Trophoblast cell (in vitro differentiated cells and primary cell): ENCODE results near the gene PECR.

Experiments used
- DNase-seq, 2 donors: peaks; one replicate each; pipeline ENCODE4 v3.0.0-alpha.2; 2016
- H2AFZ ChIP-seq: 2 replicates; pipeline ENCODE4 v1.6.1; 2013; ENCODE audit warnings: low read length, moderate library complexity, mild to moderate bottlenecking; ENCODE audit not compliant: insufficient read depth, poor library complexity
- H2AK5ac ChIP-seq: 2 replicates; pipeline ENCODE4 v1.6.1; 2013; ENCODE audit warnings: mild to moderate bottlenecking, low read length
- H2BK120ac ChIP-seq: 2 replicates; pipeline ENCODE4 v1.6.1; 2013; ENCODE audit warnings: low read length, mild to moderate bottlenecking, moderate library complexity; ENCODE audit not compliant: insufficient read depth, poor library complexity
- H2BK12ac ChIP-seq: 2 replicates; pipeline ENCODE4 v1.6.1; 2013; ENCODE audit warnings: mild to moderate bottlenecking, low read length, moderate library complexity
- H2BK5ac ChIP-seq: 2 replicates; pipeline ENCODE4 v1.6.1; 2013; ENCODE audit warnings: low read length, low read depth, moderate library complexity, mild to moderate bottlenecking; ENCODE audit not compliant: poor library complexity
- H3K14ac ChIP-seq: 2 replicates; pipeline ENCODE4 v1.6.1; 2013; ENCODE audit warnings: mild to moderate bottlenecking, low read length
- H3K18ac ChIP-seq: 2 replicates; pipeline ENCODE4 v1.6.1; 2013; ENCODE audit warnings: mild to moderate bottlenecking, low read length
- H3K23ac ChIP-seq: 2 replicates; pipeline ENCODE4 v1.6.1; 2013; ENCODE audit warnings: low read length
- H3K27ac ChIP-seq: 2 replicates; pipeline ENCODE4 v1.5.1; 2013; ENCODE audit warnings: low read depth, mild to moderate bottlenecking, inconsistent platforms, low read length, moderate library complexity
- H3K27me3 ChIP-seq: 2 replicates; pipeline ENCODE4 v1.6.1; 2013; ENCODE audit warnings: inconsistent platforms, mild to moderate bottlenecking, low read length, moderate library complexity; ENCODE audit not compliant: insufficient read depth
- H3K36me3 ChIP-seq, 2 experiments: 1 replicate in 1 of 2; 2 replicates in 1 of 2; pipeline ENCODE4 v1.6.1; 2013; ENCODE audit warnings: low read length in 2 of 2, mild to moderate bottlenecking in 2 of 2, moderate library complexity in 1 of 2; ENCODE audit not compliant: insufficient read depth in 2 of 2, control insufficient read depth in 1 of 2
- H3K4ac ChIP-seq: 2 replicates; pipeline ENCODE4 v1.6.1; 2013; ENCODE audit warnings: low read depth, mild to moderate bottlenecking, low read length, moderate library complexity
- H3K4me1 ChIP-seq, 2 experiments: 1 replicate in 1 of 2; 2 replicates in 1 of 2; pipeline ENCODE4 v1.6.1; 2013; ENCODE audit warnings: low read length in 2 of 2, mild to moderate bottlenecking in 2 of 2, moderate library complexity in 1 of 2; ENCODE audit not compliant: insufficient read depth in 2 of 2, control insufficient read depth in 1 of 2
- H3K4me2 ChIP-seq: 2 replicates; pipeline ENCODE4 v1.6.1; 2013; ENCODE audit warnings: inconsistent platforms, mild to moderate bottlenecking, low read length, moderate library complexity
- H3K4me3 ChIP-seq: 2 replicates; pipeline ENCODE4 v1.5.1; 2013; ENCODE audit warnings: mild to moderate bottlenecking, low read depth, low read length, inconsistent platforms
- H3K79me1 ChIP-seq: one replicate; pipeline ENCODE4 v1.6.1; 2013; ENCODE audit warnings: low read length
- H3K79me2 ChIP-seq: 2 replicates; pipeline ENCODE4 v1.6.1; 2013; ENCODE audit warnings: low read length, mild to moderate bottlenecking; ENCODE audit not compliant: control insufficient read depth, insufficient read depth, poor library complexity
- H3K9ac ChIP-seq: 2 replicates; pipeline ENCODE4 v1.6.1; 2013; ENCODE audit warnings: mild to moderate bottlenecking, low read length
- H3K9me3 ChIP-seq: 2 replicates; pipeline ENCODE4 v1.6.1; 2013; ENCODE audit warnings: low read depth, mild to moderate bottlenecking, control low read depth, inconsistent platforms, low read length; ENCODE audit not compliant: insufficient read depth
- H4K12ac ChIP-seq: 2 replicates; pipeline ENCODE4 v1.6.1; 2013; ENCODE audit warnings: low read depth, mild to moderate bottlenecking, low read length, moderate library complexity
- H4K8ac ChIP-seq: 2 replicates; pipeline ENCODE4 v1.6.1; 2013; ENCODE audit warnings: low read depth, mild to moderate bottlenecking, low read length, moderate library complexity
- H4K91ac ChIP-seq: one replicate; pipeline ENCODE4 v1.6.1; 2013; ENCODE audit warnings: low read depth, mild to moderate bottlenecking, low read length, moderate library complexity
- WGBS: extraction: QIAGEN DNeasy Blood & Tissue Kit; methylation state at CpG from one replicate; pipeline ENCODE4 v1.1.7; 2013; ENCODE audit warnings: missing lambda C conversion rate; ENCODE audit not compliant: insufficient read length, insufficient coverage; ENCODE audit errors: extremely low coverage; 5-methylcytosine and 5-hydroxymethylcytosine counted together

PECR gene

GRCh38 chr2:216008387-216008786 lies 73.2 kb downstream of the PECR start:
- Histone ChIP-seq H2AFZ (no peak overlapping the region), H3K27ac (no peak overlapping the region), H3K14ac (no peak overlapping the region), H4K8ac (no peak overlapping the region), H3K27me3 (no peaks in the 10 kb centered on the region), H4K12ac (no peak overlapping the region), H2BK12ac (no peak overlapping the region), H3K18ac (no peak overlapping the region), H2AK5ac (no peak overlapping the region), H4K91ac (no peak overlapping the region), H3K9me3 (no peaks in the 10 kb centered on the region), H3K4me2 (no peak overlapping the region), H3K79me2 (peaks cover 5% of the 10 kb centered on the region), H3K9ac (no peak overlapping the region), H3K4me1 (peaks cover 0 to 10% of the 10 kb centered on the region in 2 experiments), H2BK5ac (no peak overlapping the region), H3K23ac (no peak overlapping the region), H3K79me1 (peaks cover 10% of the 10 kb centered on the region), H3K4ac (no peak overlapping the region), H2BK120ac (no peak overlapping the region), H3K36me3 (no peaks in the 10 kb centered on the region), H3K4me3 (no peak overlapping the region)
- no CpG with 5 or more reads among the region's 3 CpGs for WGBS
- DNase-seq: no peak

GRCh38 chr2:216006164-216006663 lies 75.4 kb downstream of the PECR start:
- Histone ChIP-seq H3K4me1 (peaks cover 8 to 18% of the 10 kb centered on the region in 2 experiments), H3K9ac (no peak overlapping the region), H4K8ac (no peak overlapping the region), H2BK12ac (no peak overlapping the region), H4K91ac (no peak overlapping the region), H3K4me2 (no peak overlapping the region), H3K79me1 (peaks cover 2% of the 10 kb centered on the region), H2AK5ac (no peak overlapping the region), H2BK5ac (peak overlapping the region; percentile 13), H3K9me3 (no peaks in the 10 kb centered on the region), H3K27ac (peak overlapping the region; percentile 1), H3K36me3 (no peaks in the 10 kb centered on the region), H3K79me2 (peaks cover 3% of the 10 kb centered on the region), H2BK120ac (peak overlapping the region; percentile 61), H2AFZ (no peak overlapping the region), H4K12ac (no peak overlapping the region), H3K14ac (no peak overlapping the region), H3K27me3 (no peaks in the 10 kb centered on the region), H3K18ac (no peak overlapping the region), H3K4ac (peak overlapping the region; percentile 23), H3K23ac (no peak overlapping the region), H3K4me3 (no peak overlapping the region)
- WGBS: no CpG with 5 or more reads among the region's 10 CpGs
- DNase-seq: peak; percentile 34 to 46

DNA sequence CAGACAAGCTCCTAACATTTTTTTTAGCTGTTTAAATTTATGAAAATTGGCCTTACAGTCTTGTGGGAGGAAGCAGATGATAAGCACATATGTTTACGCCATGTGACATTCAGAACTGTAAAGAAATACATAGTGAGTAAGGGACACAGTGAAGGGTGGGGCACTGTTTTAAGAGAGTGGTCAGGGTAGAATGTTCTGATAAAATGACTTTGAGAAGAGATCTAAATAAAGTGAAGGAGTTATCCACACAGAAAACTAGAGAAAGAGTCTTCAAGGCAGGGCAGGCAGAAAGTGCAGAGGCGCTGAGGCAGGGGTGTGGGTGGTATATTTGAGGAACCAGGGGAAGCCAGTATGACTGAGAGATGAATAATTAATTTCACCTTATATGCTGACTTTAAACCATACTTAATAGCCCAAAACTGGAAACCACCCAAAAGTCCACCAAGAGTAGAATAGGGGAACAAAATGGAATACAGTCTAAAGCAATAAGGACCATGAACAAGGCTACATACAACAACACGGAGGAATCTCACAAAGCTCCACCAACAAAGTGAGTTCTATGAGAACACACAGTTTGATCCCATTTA lies 76.8 kb downstream of the PECR start:
- H2AK5ac ChIP-seq: no peak overlapping the region
- H2BK12ac ChIP-seq: no peak overlapping the region
- no peak overlapping the region for H2AFZ ChIP-seq
- no peak overlapping the region for H3K27ac ChIP-seq
- H3K4ac ChIP-seq: no peak overlapping the region
- H4K8ac ChIP-seq: no peak overlapping the region
- peaks cover 2% of the 10 kb centered on the region for H3K79me1 ChIP-seq
- H3K36me3 ChIP-seq: peaks cover 0 to under 1% of the 10 kb centered on the region in 2 experiments
- no peak overlapping the region for H4K12ac ChIP-seq
- peaks cover 8 to 18% of the 10 kb centered on the region in 2 experiments for H3K4me1 ChIP-seq
- WGBS: no CpG with 5 or more reads among the region's 3 CpGs
- peaks cover 3% of the 10 kb centered on the region for H3K79me2 ChIP-seq
- no peaks in the 10 kb centered on the region for H3K9me3 ChIP-seq
- H3K4me2 ChIP-seq: no peak overlapping the region
- H3K4me3 ChIP-seq: no peak overlapping the region
- H4K91ac ChIP-seq: no peak overlapping the region
- H3K27me3 ChIP-seq: no peaks in the 10 kb centered on the region
- H3K9ac ChIP-seq: no peak overlapping the region
- peak in 1 of 2 donors; percentile 22 for DNase-seq
- no peak overlapping the region for H2BK120ac ChIP-seq
- no peak overlapping the region for H3K14ac ChIP-seq
- H3K18ac ChIP-seq: no peak overlapping the region
- H2BK5ac ChIP-seq: no peak overlapping the region
- H3K23ac ChIP-seq: no peak overlapping the region

- H3K18ac ChIP-seq: no peak overlapping the region
- DNase-seq: no peak
- H3K4me2 ChIP-seq: no peak overlapping the region
- H3K79me2 ChIP-seq: peaks cover 3% of the 10 kb centered on the region
- no peak overlapping the region for H2BK5ac ChIP-seq
- no peak overlapping the region for H3K23ac ChIP-seq
- H2BK12ac ChIP-seq: no peak overlapping the region
- no peak overlapping the region for H3K4me3 ChIP-seq
- peaks cover 2 to 4% of the 10 kb centered on the region in 2 experiments for H3K36me3 ChIP-seq
- H3K4me1 ChIP-seq: peaks cover 8 to 18% of the 10 kb centered on the region in 2 experiments
- H3K9me3 ChIP-seq: no peaks in the 10 kb centered on the region
- H3K27me3 ChIP-seq: no peaks in the 10 kb centered on the region
- no peak overlapping the region for H4K12ac ChIP-seq
- no peak overlapping the region for H4K91ac ChIP-seq
- no peak overlapping the region for H2AFZ ChIP-seq
- no peak overlapping the region for H4K8ac ChIP-seq
- no peak overlapping the region for H3K27ac ChIP-seq
- H3K4ac ChIP-seq: no peak overlapping the region
- H3K9ac ChIP-seq: no peak overlapping the region
- peaks cover 2% of the 10 kb centered on the region for H3K79me1 ChIP-seq
- no CpG with 5 or more reads among the region's 6 CpGs for WGBS
- no peak overlapping the region for H3K14ac ChIP-seq
- H2AK5ac ChIP-seq: no peak overlapping the region
- H2BK120ac ChIP-seq: no peak overlapping the region
Measured at GRCh38 chr2:216003876-216004696, 77.5 kb downstream of the PECR start.
